Urinary bladder (tissue), 4 donors: Measurements from ENCODE around the gene PODNL1. TPM values are rescaled to one million over a fixed set of nuclear protein-coding genes. Genes with fewer than 3 reads are reported as not detected.

Experiments
- DNase-seq: peaks from one replicate; pipeline ENCODE4 v3.0.0-alpha.2; 2015; ENCODE audit errors: extremely low spot score
- H3K27ac ChIP-seq: one replicate; pipeline ENCODE4 v1.5.1; 2013; ENCODE audit warnings: low read depth, mild to moderate bottlenecking, moderate library complexity
- H3K36me3 ChIP-seq: one replicate; pipeline ENCODE4 v1.6.1; 2013; ENCODE audit warnings: mild to moderate bottlenecking, moderate library complexity; ENCODE audit not compliant: insufficient read depth
- H3K4me1 ChIP-seq: one replicate; pipeline ENCODE4 v1.6.1; 2013; ENCODE audit warnings: mild to moderate bottlenecking, moderate library complexity; ENCODE audit not compliant: insufficient read depth
- H3K4me3 ChIP-seq: one replicate; pipeline ENCODE4 v1.5.1; 2013; ENCODE audit warnings: low read depth, low read length
- WGBS: extraction: QIAGEN DNeasy Blood & Tissue Kit; methylation state at CpG from one replicate; pipeline ENCODE4 v1.1.7; 2013; 5-methylcytosine and 5-hydroxymethylcytosine counted together
- polyA plus RNA-seq: library from polyadenylated mRNA; stranded (reverse); fragments of 200-250 nt; gene quantifications from one replicate; pipeline ENCODE4 v1.2.3, GENCODE V29; 2013
- total RNA-seq: library from RNA; depleted of rRNA; stranded (reverse); fragments of >200 nt; gene quantifications from one replicate; pipeline ENCODE4 v1.2.3, GENCODE V29; 2014
- donor health status: healthy with polysubstance abuse.
- donor health status: healthy.

Gene PODNL1
- total and polyA plus RNA-seq, 2 donors = 0.21 to 2.4 TPM

DNA sequence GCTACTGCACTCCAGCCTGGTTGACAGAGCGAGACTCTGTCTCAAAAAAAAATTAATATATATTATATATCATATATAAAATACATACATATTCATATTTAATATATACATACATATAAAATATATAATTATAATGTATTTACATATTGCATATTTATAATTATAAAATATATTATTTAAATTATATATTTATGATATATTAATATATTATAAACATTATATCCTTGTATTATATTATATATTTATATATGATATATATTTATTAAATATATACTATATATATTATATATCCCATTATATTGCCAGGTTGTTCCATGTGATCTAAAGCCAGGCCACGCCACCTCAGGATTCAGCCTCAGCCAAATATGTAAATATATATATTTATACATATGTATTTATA is 42.0 kb downstream of the PODNL1 start:
- no peak overlapping the region for H3K27ac ChIP-seq
- H3K4me1 ChIP-seq = no peaks in the 10 kb centered on the region
- no peak for DNase-seq
- H3K4me3 ChIP-seq = no peak overlapping the region
- WGBS = 98% methylated on average over 2 of the region's 2 CpGs
- no peaks in the 10 kb centered on the region for H3K36me3 ChIP-seq

DNA sequence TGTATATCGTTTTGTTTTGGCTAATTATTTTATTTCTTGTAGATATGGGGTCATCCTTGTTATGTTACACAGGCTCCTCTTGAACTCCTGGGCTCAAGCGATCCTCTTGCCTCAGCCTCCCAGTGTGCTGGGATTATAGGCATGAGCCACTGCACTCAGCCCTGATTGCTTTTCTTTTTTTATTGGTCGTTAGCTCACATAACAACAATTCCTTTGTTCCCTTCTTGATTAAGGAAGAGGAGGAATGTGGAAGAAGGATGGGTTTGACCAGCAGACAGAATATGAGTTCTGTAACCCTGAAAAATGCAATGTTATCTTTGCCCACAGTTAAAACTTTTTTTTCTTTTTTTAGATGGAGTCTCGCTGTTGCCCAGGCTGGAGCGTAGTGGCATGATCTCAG is 43.7 kb downstream of the PODNL1 start:
- WGBS = 78% methylated on average over 5 of the region's 5 CpGs

DNA sequence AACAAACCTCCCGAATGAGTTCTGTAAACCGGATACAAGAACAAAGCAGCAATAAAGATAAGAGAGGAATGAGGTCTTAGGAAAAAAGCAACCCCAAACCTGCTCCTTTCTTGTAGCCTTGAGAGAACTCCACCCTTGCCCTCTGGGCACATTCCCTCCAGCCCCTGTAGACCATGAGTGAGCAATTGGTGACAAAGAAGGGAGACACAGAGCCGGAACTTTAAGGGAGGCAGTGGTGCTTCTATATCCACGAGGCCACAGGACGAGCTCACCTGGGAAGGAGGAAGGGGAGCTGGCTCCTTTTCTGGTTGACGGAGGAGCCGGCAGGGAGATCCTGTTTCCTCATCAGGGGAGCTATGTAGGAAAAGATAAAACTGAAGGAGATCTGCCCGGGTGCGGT is 45.3 kb downstream of the PODNL1 start:
- DNase-seq = no peak
- 62% methylated on average over 9 of the region's 9 CpGs for WGBS
- Histone ChIP-seq H3K4me1 (no peaks in the 10 kb centered on the region), H3K4me3 (no peak overlapping the region), H3K27ac (no peak overlapping the region), H3K36me3 (no peaks in the 10 kb centered on the region)

More for the DNA sequence above, 43.7 kb downstream of the PODNL1 start:
- DNase-seq = no peak
- H3K4me1 ChIP-seq = no peaks in the 10 kb centered on the region
- H3K27ac ChIP-seq = no peak overlapping the region
- no peaks in the 10 kb centered on the region for H3K36me3 ChIP-seq
- no peak overlapping the region for H3K4me3 ChIP-seq

DNA sequence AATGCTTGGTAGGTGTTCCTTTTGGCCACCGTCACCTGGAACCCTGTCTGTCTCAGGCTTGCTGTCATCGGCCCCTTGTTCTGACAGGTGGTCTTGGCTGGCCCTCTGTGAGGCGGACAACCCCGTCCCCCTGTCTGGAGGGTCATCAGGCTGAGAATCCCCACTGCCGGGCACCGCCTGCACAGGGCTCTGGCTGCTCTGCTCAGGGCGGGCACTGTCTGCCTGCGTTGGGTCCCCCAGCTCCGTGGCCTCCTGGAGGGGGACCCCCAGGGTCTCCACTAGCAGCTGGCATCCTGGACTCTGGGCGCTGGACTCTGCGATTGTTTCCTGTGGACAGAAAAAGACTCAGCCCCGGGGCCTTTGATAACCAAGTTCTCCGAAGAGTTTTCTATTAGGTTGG is 48.1 kb downstream of the PODNL1 start:
- Histone ChIP-seq H3K27ac (no peak overlapping the region), H3K4me1 (no peaks in the 10 kb centered on the region), H3K4me3 (no peak overlapping the region), H3K36me3 (no peaks in the 10 kb centered on the region)
- 91% methylated on average over 13 of the region's 13 CpGs for WGBS
- DNase-seq = no peak

DNA sequence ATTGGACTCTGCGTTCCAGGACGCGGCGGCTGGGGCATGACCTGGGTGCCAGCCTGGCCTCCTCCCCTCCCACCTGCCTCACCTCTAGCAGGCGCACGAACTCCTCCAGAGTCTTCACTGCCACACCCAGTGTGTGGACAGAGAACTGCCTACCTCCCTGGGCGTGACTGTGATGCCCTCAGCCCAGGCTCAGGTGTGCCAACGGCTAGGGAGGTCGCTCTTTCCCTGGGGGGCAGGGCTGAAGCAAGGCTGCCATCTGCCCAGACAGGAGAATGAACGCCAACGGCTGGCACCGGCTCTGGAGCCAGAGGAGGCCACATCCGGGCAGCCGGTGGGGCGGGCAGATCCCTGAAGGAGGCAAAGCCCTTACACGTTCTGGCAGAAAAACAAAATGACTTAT is 49.9 kb downstream of the PODNL1 start:
- WGBS = 82% methylated on average over 16 of the region's 16 CpGs
- DNase-seq = no peak
- no peaks in the 10 kb centered on the region for H3K4me1 ChIP-seq
- H3K36me3 ChIP-seq = no peaks in the 10 kb centered on the region
- no peak overlapping the region for H3K4me3 ChIP-seq
- H3K27ac ChIP-seq = no peak overlapping the region

DNA sequence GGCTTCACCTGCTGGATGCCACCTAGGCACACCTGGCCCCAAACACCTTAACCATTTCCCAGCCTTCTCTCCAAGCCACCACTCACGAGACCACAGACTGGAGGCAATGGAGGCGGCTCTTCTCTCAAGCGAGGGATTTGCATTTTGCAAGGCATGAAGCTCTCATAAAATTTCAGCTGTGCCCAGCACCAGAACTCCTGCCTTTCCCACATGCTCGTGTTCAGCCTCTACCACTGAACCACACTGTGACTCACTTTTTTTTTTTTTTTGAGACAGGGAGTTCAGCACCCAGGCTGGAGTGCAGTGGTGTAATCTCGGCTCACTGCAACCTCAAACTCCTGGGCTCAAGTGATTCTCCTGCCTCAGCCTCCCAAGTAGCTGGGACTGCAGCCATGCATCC is 50.7 kb downstream of the PODNL1 start:
- H3K36me3 ChIP-seq = no peaks in the 10 kb centered on the region
- 65% methylated on average over 5 of the region's 5 CpGs for WGBS
- no peak for DNase-seq
- no peak overlapping the region for H3K27ac ChIP-seq
- no peaks in the 10 kb centered on the region for H3K4me1 ChIP-seq
- no peak overlapping the region for H3K4me3 ChIP-seq

DNA sequence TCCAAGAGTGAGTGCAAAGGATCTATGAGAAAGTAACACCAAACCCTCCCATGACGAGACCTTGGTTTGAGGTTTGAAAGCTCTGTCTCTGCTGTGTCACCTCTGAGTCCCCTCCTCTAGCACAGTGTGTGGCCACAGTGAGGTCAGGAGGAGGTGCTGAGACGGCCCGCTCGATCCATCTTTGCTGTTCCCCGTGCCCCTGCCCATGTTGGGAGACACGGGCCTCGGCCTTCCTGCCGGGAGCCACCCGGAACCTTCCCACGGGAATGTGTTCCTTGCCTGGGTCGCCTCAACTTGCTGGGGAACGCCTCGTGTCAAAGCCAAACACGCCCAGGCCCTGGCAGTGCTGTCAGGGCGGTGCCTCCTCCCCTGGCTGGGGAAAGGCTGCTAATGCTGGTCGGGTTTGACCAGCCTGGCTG is 51.2 kb downstream of the PODNL1 start:
- DNase-seq = no peak
- peak overlapping the region; percentile 44 for H3K27ac ChIP-seq
- H3K36me3 ChIP-seq = no peaks in the 10 kb centered on the region
- WGBS = 60% methylated on average over 16 of the region's 16 CpGs
- H3K4me1 ChIP-seq = no peaks in the 10 kb centered on the region
- H3K4me3 ChIP-seq = no peak overlapping the region

DNA sequence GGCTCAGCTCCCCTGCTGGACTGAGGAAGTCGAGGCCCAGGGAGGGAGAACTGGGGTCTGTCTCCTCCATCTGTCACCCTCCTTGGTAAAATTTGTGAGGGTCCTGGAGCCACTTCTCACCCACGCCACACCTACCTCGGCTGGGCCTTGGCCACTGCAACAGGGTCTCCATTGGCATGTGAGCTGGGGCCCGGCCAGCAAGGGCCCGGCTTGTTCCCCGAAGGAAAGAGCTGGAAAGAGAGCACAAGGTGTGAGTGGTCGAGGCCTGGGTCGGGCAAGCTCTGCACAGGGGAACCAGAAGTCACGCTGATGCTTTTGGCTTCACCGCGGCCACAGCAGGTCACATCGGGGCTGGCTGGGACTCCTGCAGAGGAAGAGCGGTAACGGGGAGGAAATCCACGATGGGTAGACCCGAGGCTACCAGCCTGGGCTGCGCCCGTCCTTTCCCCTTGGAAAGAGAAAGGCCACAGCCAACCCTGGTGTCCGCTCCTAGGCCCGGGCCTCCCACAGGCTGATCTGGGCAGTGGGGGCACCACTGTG is 52.3 kb downstream of the PODNL1 start:
- H3K27ac ChIP-seq = no peak overlapping the region
- no peak for DNase-seq
- H3K4me1 ChIP-seq = no peaks in the 10 kb centered on the region
- 92% methylated on average over 20 of the region's 20 CpGs for WGBS
- no peak overlapping the region for H3K4me3 ChIP-seq
- no peaks in the 10 kb centered on the region for H3K36me3 ChIP-seq

DNA sequence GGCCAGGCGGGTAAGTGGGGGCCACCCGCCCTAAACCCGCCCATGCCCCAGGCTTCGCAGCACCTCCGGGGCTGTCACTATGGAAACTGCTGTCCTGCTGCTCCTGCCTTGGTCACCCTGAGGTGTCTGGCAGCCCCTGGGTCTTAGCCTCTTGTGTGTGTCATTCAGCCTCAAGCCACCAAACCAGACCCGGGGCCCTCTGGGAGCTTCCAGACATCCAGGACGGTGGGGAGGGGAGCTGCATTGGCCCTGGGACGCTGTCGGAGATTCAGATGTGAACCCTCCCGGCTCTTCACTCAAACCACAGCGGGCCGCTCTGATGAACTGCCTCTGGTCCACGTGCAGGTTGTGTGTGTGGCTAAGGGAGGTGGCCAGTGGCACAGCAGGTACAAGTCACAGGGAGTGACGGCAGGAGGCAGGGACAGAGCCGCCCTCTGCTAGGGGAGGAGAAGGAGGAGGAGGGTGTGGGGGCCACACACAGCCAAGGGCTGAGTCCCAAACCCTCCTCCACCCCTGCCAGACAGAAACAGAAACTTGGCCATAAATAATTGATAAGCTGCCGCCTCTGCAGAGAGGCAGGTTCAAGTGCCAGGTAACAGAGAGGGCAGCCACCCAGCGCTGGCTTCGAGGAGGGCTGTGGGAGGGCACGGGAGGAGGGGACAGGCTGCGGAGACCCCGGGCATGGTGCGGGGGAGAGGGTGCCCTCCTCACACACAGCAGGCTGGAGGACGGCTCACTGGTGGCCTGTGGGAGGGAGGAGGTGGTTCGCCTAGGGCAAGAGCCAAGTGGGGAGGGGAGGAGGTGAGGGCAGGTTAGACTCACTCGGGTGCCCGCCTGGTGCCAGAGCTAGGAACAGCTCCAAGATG is 53.3 kb downstream of the PODNL1 start:
- WGBS = 54% methylated on average over 26 of the region's 26 CpGs
- DNase-seq = no peak
- H3K4me1 ChIP-seq = no peaks in the 10 kb centered on the region

DNA sequence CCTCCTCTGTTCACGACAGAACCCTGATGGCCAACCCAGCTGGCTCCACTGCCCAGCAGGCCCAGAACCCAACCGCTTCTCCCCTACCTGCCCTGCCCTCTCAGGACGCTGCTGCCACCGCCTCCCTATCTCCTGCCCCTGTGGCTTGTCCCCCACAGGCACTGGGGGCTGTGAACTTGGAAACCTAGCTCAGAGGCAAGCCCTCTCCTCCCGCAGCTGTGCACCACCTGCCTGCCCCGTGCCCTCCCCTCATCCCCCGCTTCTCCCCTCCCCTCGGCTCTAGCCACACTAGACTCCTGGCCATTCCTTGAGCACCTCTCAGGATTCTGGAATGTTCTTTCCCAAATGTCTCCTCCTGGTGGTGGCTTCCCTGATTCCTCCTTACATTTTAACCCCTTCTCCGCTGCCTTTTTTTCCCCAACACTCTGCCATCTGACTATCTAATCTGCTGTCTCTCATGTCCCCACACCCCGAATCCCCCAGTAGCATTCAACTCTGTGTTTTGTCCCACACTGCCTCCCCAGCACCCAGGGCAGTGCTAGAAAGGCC is 54.6 kb downstream of the PODNL1 start:
- WGBS = 82% methylated on average over 10 of the region's 10 CpGs
- H3K27ac ChIP-seq = no peak overlapping the region
- DNase-seq = no peak

More for the DNA sequence above, 53.3 kb downstream of the PODNL1 start:
- H3K27ac ChIP-seq = peak overlapping the region; percentile 14
- H3K4me3 ChIP-seq = no peak overlapping the region
- no peaks in the 10 kb centered on the region for H3K36me3 ChIP-seq

DNA sequence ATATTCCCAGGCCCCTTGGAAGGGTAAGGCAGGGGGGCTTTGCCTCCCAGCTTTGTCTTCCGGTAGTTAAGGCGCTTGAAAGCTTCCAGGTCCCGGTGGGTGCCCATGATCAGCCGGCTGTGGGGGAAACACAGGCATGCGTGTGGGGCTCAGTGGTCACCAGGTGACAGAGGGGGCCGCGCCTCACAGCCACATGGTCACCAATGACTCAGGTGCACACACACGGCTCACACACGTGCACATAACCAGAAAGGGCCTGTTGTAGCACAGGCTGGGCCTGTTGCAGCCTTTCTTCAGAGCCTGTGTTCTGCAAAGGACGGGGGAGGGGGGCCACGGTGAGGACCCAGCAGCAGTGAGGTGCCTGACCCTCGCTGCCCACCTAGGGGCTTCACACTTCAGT is 55.4 kb downstream of the PODNL1 start:
- Histone ChIP-seq H3K36me3 (no peaks in the 10 kb centered on the region), H3K4me1 (no peaks in the 10 kb centered on the region), H3K4me3 (no peak overlapping the region), H3K27ac (no peak overlapping the region)
- WGBS = 91% methylated on average over 12 of the region's 12 CpGs
- DNase-seq = no peak

More for the DNA sequence above, 54.6 kb downstream of the PODNL1 start:
- no peaks in the 10 kb centered on the region for H3K36me3 ChIP-seq
- no peaks in the 10 kb centered on the region for H3K4me1 ChIP-seq
- H3K4me3 ChIP-seq = no peak overlapping the region

DNA sequence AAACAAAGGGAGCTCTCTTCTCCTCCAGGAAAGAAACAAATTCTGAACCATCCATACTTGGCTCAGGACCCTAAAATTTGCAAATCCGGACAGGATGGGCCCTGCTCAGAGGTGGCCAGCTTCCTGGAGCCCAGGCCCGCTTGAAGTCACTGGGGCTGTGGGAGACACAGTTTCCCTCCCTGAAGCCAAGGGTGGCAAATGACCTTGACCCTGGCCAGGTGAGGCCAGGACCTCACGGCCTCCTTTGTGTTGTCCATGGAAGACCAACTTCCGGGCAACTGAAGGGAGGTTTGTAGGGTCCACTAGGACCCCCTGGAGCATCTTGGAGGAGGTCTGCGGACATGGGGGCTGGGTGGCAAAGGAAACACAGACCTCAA is 55.8 kb downstream of the PODNL1 start:
- WGBS = 92% methylated on average over 5 of the region's 5 CpGs
- peak overlapping the region; percentile 30 for H3K27ac ChIP-seq
- H3K36me3 ChIP-seq = no peaks in the 10 kb centered on the region
- no peak overlapping the region for H3K4me3 ChIP-seq
- no peak for DNase-seq
- H3K4me1 ChIP-seq = no peaks in the 10 kb centered on the region

DNA sequence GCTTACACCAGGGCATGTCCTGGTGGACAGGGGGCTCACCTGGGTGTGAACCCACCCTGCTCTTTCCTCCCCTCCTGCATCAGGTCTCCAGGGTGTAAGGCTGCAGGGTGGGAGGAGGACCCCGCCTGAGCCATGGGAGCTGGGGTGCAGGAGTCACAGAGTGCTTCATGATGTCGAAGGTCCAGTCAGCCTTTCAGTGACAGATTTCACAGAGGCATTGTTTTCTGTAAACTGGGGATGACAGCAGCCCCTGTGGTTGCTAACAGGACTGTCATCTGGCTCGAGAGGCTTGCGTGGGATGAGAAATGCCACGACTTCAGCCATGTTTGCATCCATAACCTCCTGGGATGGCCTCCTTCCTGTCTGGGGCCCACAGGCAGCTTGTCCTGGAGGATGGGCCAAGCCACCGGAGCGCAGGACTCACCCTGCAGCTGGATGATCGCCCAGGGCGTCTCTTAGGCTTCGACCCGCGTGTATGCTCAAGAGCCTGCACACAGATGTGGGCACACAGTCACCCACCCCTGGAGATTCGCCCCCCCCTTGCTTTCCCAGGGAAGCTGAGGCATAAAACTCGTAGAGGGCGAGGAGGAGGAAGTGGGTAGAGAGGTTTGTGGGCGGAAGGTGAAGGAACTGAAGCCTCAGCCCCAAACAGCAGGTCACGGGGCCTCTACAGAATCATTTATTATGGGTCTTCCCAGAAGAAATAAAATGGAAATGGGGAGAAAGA is 56.4 kb downstream of the PODNL1 start:
- Histone ChIP-seq H3K4me1 (no peaks in the 10 kb centered on the region), H3K27ac (peak overlapping the region; percentile 73), H3K4me3 (no peak overlapping the region), H3K36me3 (no peaks in the 10 kb centered on the region)
- WGBS = 59% methylated on average over 17 of the region's 17 CpGs
- no peak for DNase-seq
